Neural cell (in vitro differentiated cells): ENCODE measurements around the gene RILPL1. TPM values are rescaled to one million over a fixed set of nuclear protein-coding genes. Genes with fewer than 3 reads are reported as not detected.

Experiments
- H2AFZ ChIP-seq: fragments of 200-600, 300-800 bp; sonication (generic), shearing (Covaris generic); 2 replicates; pipeline ENCODE4 v1.6.0; 2014; ENCODE audit warnings: low read depth, mild to moderate bottlenecking, antibody characterized with exemption, low read length, moderate library complexity
- H3F3A ChIP-seq: fragments of 200-600 bp; shearing (Covaris generic); 2 replicates; pipeline ENCODE4 v1.6.1; 2016; ENCODE audit warnings: mild to moderate bottlenecking, moderate library complexity, mixed read lengths, antibody characterized with exemption, low read length; ENCODE audit not compliant: insufficient read depth, poor library complexity, severe bottlenecking
- H3K27ac ChIP-seq: fragments of 200-600, 300-800 bp; sonication (generic), shearing (Covaris generic); 2 replicates; pipeline ENCODE4 v1.5.1; 2014; ENCODE audit warnings: mild to moderate bottlenecking, low read length, moderate library complexity
- H3K27me3 ChIP-seq: fragments of 300-800, 200-600 bp; sonication (generic), shearing (Covaris generic); 2 replicates; pipeline ENCODE4 v1.6.0; 2014; ENCODE audit warnings: mild to moderate bottlenecking, low read depth, low read length, moderate library complexity; ENCODE audit not compliant: insufficient read depth
- H3K36me3 ChIP-seq: fragments of 300-800, 200-600 bp; sonication (generic), shearing (Covaris generic); 2 replicates; pipeline ENCODE4 v1.5.1; 2014; ENCODE audit warnings: mild to moderate bottlenecking, antibody characterized with exemption, low read length, moderate library complexity; ENCODE audit not compliant: insufficient read depth
- H3K4me2 ChIP-seq: fragments of 300-800, 200-600 bp; sonication (generic), shearing (Covaris generic); 2 replicates; pipeline ENCODE4 v1.6.0; 2014; ENCODE audit warnings: mild to moderate bottlenecking, low read length
- H3K4me3 ChIP-seq: fragments of 300-800, 200-600 bp; sonication (generic), shearing (Covaris generic); 2 replicates; pipeline ENCODE4 v1.5.1; 2014; ENCODE audit warnings: mild to moderate bottlenecking, low read length, moderate library complexity
- H3K79me2 ChIP-seq: fragments of 200-600 bp; shearing (Covaris generic); replicated peaks from 2 replicates; pipeline ENCODE4 v1.6.0; 2014; ENCODE audit warnings: mild to moderate bottlenecking, low read length, moderate library complexity; ENCODE audit not compliant: insufficient read depth
- H3K9ac ChIP-seq: fragments of 300-800, 200-600 bp; sonication (generic), shearing (Covaris generic); 2 replicates; pipeline ENCODE4 v1.6.1; 2016; ENCODE audit warnings: mild to moderate bottlenecking, low read length, mixed read lengths
- H3K9me2 ChIP-seq: fragments of 200-600 bp; shearing (Covaris generic); 2 replicates; pipeline ENCODE4 v1.6.1; 2016; ENCODE audit warnings: mild to moderate bottlenecking, low read length, mixed read lengths; ENCODE audit not compliant: insufficient read depth
- H3K9me3 ChIP-seq: fragments of 200-600, 300-800 bp; sonication (generic), shearing (Covaris generic); 2 replicates; pipeline ENCODE4 v1.6.1; 2016; ENCODE audit warnings: mild to moderate bottlenecking, mixed run types, low read length, moderate library complexity, mixed read lengths
- H4K20me1 ChIP-seq: fragments of 200-600 bp; shearing (Covaris generic); 2 replicates; pipeline ENCODE4 v1.6.1; 2016; ENCODE audit warnings: mild to moderate bottlenecking, mixed run types; ENCODE audit not compliant: insufficient read depth
- CTCF ChIP-seq: fragments of 450-650 bp; IDR thresholded peaks from 2 replicates; pipeline ENCODE4 v1.5.1; 2014; ENCODE audit warnings: antibody characterized with exemption, mild to moderate bottlenecking, moderate library complexity; ENCODE audit not compliant: poor library complexity, severe bottlenecking
- EP300 ChIP-seq: fragments of 450-650 bp; conservative IDR thresholded peaks from 2 replicates; pipeline ENCODE4 v1.6.1; 2014; ENCODE audit warnings: antibody characterized with exemption, mild to moderate bottlenecking, moderate library complexity; ENCODE audit not compliant: poor library complexity, severe bottlenecking
- EZH2 ChIP-seq: fragments of 200-600, 300-800 bp; shearing (Covaris generic), sonication (generic); IDR thresholded peaks from 2 replicates; pipeline ENCODE4 v1.6.1; 2014; ENCODE audit warnings: antibody characterized with exemption, low read length, borderline replicate concordance, mild to moderate bottlenecking; ENCODE audit not compliant: insufficient read depth, poor library complexity, severe bottlenecking
- MXI1 ChIP-seq: fragments of 450-650 bp; conservative IDR thresholded peaks from 2 replicates; pipeline ENCODE4 v1.6.1; 2014; ENCODE audit warnings: antibody characterized with exemption, mild to moderate bottlenecking; ENCODE audit not compliant: poor library complexity, severe bottlenecking
- POLR2AphosphoS5 ChIP-seq: IDR thresholded peaks from 2 replicates; pipeline ENCODE4 v1.6.1; 2012
- RAD21 ChIP-seq: fragments of 450-650 bp; conservative IDR thresholded peaks from 2 replicates; pipeline ENCODE4 v1.6.1; 2014; ENCODE audit warnings: antibody characterized with exemption, mild to moderate bottlenecking, moderate library complexity
- REST ChIP-seq: IDR thresholded peaks from 2 replicates; pipeline ENCODE4 v1.6.1; 2012; ENCODE audit warnings: borderline replicate concordance
- SMC3 ChIP-seq: fragments of 450-650 bp; conservative IDR thresholded peaks from 2 replicates; pipeline ENCODE4 v1.6.1; 2014; ENCODE audit warnings: antibody characterized with exemption, mild to moderate bottlenecking, moderate library complexity; ENCODE audit not compliant: poor library complexity
- TAF1 ChIP-seq: IDR thresholded peaks from 2 replicates; pipeline ENCODE4 v1.6.1; 2012; ENCODE audit warnings: low read depth
- polyA plus RNA-seq: library from polyadenylated mRNA; depleted of rRNA; stranded (reverse); fragments of >200 nt; gene quantifications from 2 replicates; pipeline ENCODE4 v1.2.3, GENCODE V29; 2014

RILPL1 gene
- polyA plus RNA-seq, 1 donor from 2014 or later: 1.4 TPM

- Histone ChIP-seq H2AFZ (no peak overlapping the region), H3F3A (no peaks in the 10 kb centered on the region), H3K27ac (no peak overlapping the region), H3K9me3 (no peaks in the 10 kb centered on the region), H3K4me2 (no peak overlapping the region), H3K27me3 (no peaks in the 10 kb centered on the region), H3K79me2 (no peaks in the 10 kb centered on the region), H3K9ac (no peak overlapping the region), H3K9me2 (no peaks in the 10 kb centered on the region), H3K36me3 (no peaks in the 10 kb centered on the region), H4K20me1 (no peaks in the 10 kb centered on the region), H3K4me3 (no peak overlapping the region)
- TF ChIP-seq RAD21: no peak
- TF ChIP-seq CTCF: no peak
- no peak for TF ChIP-seq POLR2AphosphoS5
- no peak for TF ChIP-seq MXI1
- no peak for TF ChIP-seq REST
- TF ChIP-seq EZH2: no peak
- no peak for TF ChIP-seq SMC3
- TF ChIP-seq TAF1: no peak
- TF ChIP-seq EP300: no peak
Observed at GRCh38 chr12:123444092-123445026, 89.2 kb downstream of the RILPL1 start.

- H4K20me1 ChIP-seq: no peaks in the 10 kb centered on the region
- H3K4me3 ChIP-seq: no peak overlapping the region
- H3K9ac ChIP-seq: no peak overlapping the region
- no peak overlapping the region for H3K4me2 ChIP-seq
- H3K27me3 ChIP-seq: no peaks in the 10 kb centered on the region
- H3K79me2 ChIP-seq: no peaks in the 10 kb centered on the region
- H3F3A ChIP-seq: no peaks in the 10 kb centered on the region
- H3K9me2 ChIP-seq: no peaks in the 10 kb centered on the region
- H2AFZ ChIP-seq: no peak overlapping the region
- H3K27ac ChIP-seq: no peak overlapping the region
- H3K9me3 ChIP-seq: no peaks in the 10 kb centered on the region
- H3K36me3 ChIP-seq: no peaks in the 10 kb centered on the region
- TF ChIP-seq CTCF (no peak), TAF1 (no peak), RAD21 (no peak), EZH2 (no peak), POLR2AphosphoS5 (no peak), REST (no peak)
Observed at GRCh38 chr12:123442774-123443173, 90.7 kb downstream of the RILPL1 start.
